HEK293 (cell line): Measurements from ENCODE around the gene CYTH3.

Experiments
- CTCF ChIA-PET: fragments of 350-600 bp; formaldehyde crosslinking; extraction: SDS; loops from one replicate; lab custom pipeline; 2021; ENCODE audit warnings: antibody characterized with exemption; lab: Yijun Ruan, JAX
- POLR2A ChIA-PET: fragments of 300-600 bp; formaldehyde crosslinking; extraction: SDS; loops from one replicate; lab custom pipeline; 2020; ENCODE audit warnings: antibody characterized with exemption, inconsistent platforms; lab: Yijun Ruan, JAX
- H3K27ac ChIP-seq: fragments of 200-500 bp; sonication (Bioruptor generic); 2 replicates; pipeline ENCODE4 v1.5.1; 2014; ENCODE audit warnings: low read depth, low read length, control low read depth, inconsistent platforms; ENCODE audit errors: extremely low read depth
- H3K36me3 ChIP-seq, 2 experiments: fragments of 200-500 bp in 1 of 2; sonication (Bioruptor generic) in 1 of 2; 1 replicate in 1 of 2; 2 replicates in 1 of 2; pipeline ENCODE4 v1.5.1; 2014 to 2017; ENCODE audit warnings: inconsistent platforms in 2 of 2, low read length in 2 of 2; ENCODE audit not compliant: control insufficient read depth in 2 of 2, insufficient read depth in 1 of 2
- H3K4me1 ChIP-seq: fragments of 200-500 bp; sonication (Bioruptor generic); 2 replicates; pipeline ENCODE4 v1.5.1; 2014; ENCODE audit warnings: mild to moderate bottlenecking, low read length, inconsistent platforms; ENCODE audit not compliant: control insufficient read depth, insufficient read depth
- H3K4me3 ChIP-seq: 2 replicates; pipeline ENCODE4 v1.5.1; 2011; ENCODE audit warnings: low read depth, mild to moderate bottlenecking, control low read depth, low read length, moderate library complexity
- H3K9me3 ChIP-seq: fragments of 200-500 bp; sonication (Bioruptor generic); 2 replicates; pipeline ENCODE4 v1.5.1; 2014; ENCODE audit warnings: low read depth, low read length, inconsistent platforms; ENCODE audit not compliant: control insufficient read depth, insufficient read depth
- FEZF1 ChIP-seq: fragments of 450-650 bp; formaldehyde crosslinking; IDR thresholded peaks from 2 replicates; pipeline ENCODE4 v1.5.1; 2016; ENCODE audit warnings: missing biosample characterization, missing genetic modification characterization
- HOXD13 ChIP-seq: sonication (generic); formaldehyde crosslinking; IDR thresholded peaks from 2 replicates; pipeline ENCODE4 v1.8.0; 2022; ENCODE audit warnings: missing genetic modification reagents, borderline replicate concordance
- REPIN1 ChIP-seq: fragments of 450-650 bp; formaldehyde crosslinking; IDR thresholded peaks from 2 replicates; pipeline ENCODE4 v1.5.1; 2017; ENCODE audit warnings: missing biosample characterization, missing genetic modification characterization, low read depth
- SCRT2 ChIP-seq: fragments of 450-650 bp; formaldehyde crosslinking; IDR thresholded peaks from 2 replicates; pipeline ENCODE4 v1.5.1; 2016; ENCODE audit warnings: missing biosample characterization, missing genetic modification characterization
- ZBTB8A ChIP-seq: fragments of 450-650 bp; formaldehyde crosslinking; IDR thresholded peaks from 2 replicates; pipeline ENCODE4 v1.5.1; 2016; ENCODE audit warnings: missing biosample characterization, missing genetic modification characterization
- ZNF138 ChIP-seq: fragments of 450-650 bp; formaldehyde crosslinking; IDR thresholded peaks from 2 replicates; pipeline ENCODE4 v1.5.1; 2016; ENCODE audit warnings: missing biosample characterization, missing genetic modification characterization, borderline replicate concordance
- ZNF175 ChIP-seq: fragments of 450-650 bp; formaldehyde crosslinking; IDR thresholded peaks from 2 replicates; pipeline ENCODE4 v1.5.1; 2016; ENCODE audit warnings: missing biosample characterization, missing genetic modification characterization
- ZNF221 ChIP-seq: fragments of 450-650 bp; formaldehyde crosslinking; IDR thresholded peaks from 2 replicates; pipeline ENCODE4 v1.5.1; 2017; ENCODE audit warnings: missing biosample characterization, missing genetic modification characterization, borderline replicate concordance
- ZNF23 ChIP-seq: fragments of 450-650 bp; formaldehyde crosslinking; IDR thresholded peaks from 2 replicates; pipeline ENCODE4 v1.5.1; 2016; ENCODE audit warnings: missing biosample characterization, missing genetic modification characterization, borderline replicate concordance
- ZNF311 ChIP-seq: fragments of 450-650 bp; formaldehyde crosslinking; IDR thresholded peaks from 2 replicates; pipeline ENCODE4 v1.5.1; 2017; ENCODE audit warnings: missing biosample characterization, missing genetic modification characterization, borderline replicate concordance
- ZNF341 ChIP-seq: fragments of 450-650 bp; formaldehyde crosslinking; IDR thresholded peaks from 2 replicates; pipeline ENCODE4; 2016; ENCODE audit warnings: low read depth, missing biosample characterization, missing genetic modification characterization
- ZNF350 ChIP-seq: fragments of 450-650 bp; formaldehyde crosslinking; IDR thresholded peaks from 2 replicates; pipeline ENCODE4 v1.5.0; 2017; ENCODE audit warnings: missing biosample characterization, mild to moderate bottlenecking, missing genetic modification characterization
- ZNF404 ChIP-seq: fragments of 450-650 bp; formaldehyde crosslinking; IDR thresholded peaks from 2 replicates; pipeline ENCODE4 v1.5.1; 2017; ENCODE audit warnings: missing biosample characterization, missing genetic modification characterization
- ZNF555 ChIP-seq: fragments of 450-650 bp; formaldehyde crosslinking; conservative IDR thresholded peaks from 2 replicates; pipeline ENCODE4 v1.5.1; 2017; ENCODE audit warnings: missing biosample characterization, mild to moderate bottlenecking, missing genetic modification characterization, inconsistent platforms
- ZNF654 ChIP-seq: fragments of 450-650 bp; formaldehyde crosslinking; IDR thresholded peaks from 2 replicates; pipeline ENCODE4 v1.5.1; 2016; ENCODE audit warnings: low read depth, missing biosample characterization, missing genetic modification characterization
- ZNF776 ChIP-seq: fragments of 450-650 bp; formaldehyde crosslinking; IDR thresholded peaks from 2 replicates; pipeline ENCODE4 v1.5.0; 2017; ENCODE audit warnings: missing biosample characterization, missing genetic modification characterization, borderline replicate concordance
- ZNF785 ChIP-seq: fragments of 450-650 bp; formaldehyde crosslinking; IDR thresholded peaks from 2 replicates; pipeline ENCODE4 v1.5.1; 2016; ENCODE audit warnings: missing biosample characterization, missing genetic modification characterization
- ZNF843 ChIP-seq: fragments of 450-650 bp; formaldehyde crosslinking; IDR thresholded peaks from 2 replicates; pipeline ENCODE4 v1.5.1; 2016; ENCODE audit warnings: missing biosample characterization, missing genetic modification characterization
- ZXDB ChIP-seq: fragments of 450-650 bp; formaldehyde crosslinking; IDR thresholded peaks from 2 replicates; pipeline ENCODE4 v1.5.1; 2016; ENCODE audit warnings: missing biosample characterization, missing genetic modification characterization
- TF ChIP-seq, protein P1 (sequence below): fragments of 450-650 bp; formaldehyde crosslinking; IDR thresholded peaks from 2 replicates; pipeline ENCODE4 v1.5.1; 2016; ENCODE audit warnings: missing biosample characterization, missing genetic modification characterization
- TF ChIP-seq, protein P2 (sequence below): fragments of 450-650 bp; formaldehyde crosslinking; IDR thresholded peaks from 2 replicates; pipeline ENCODE4 v1.5.1; 2016; ENCODE audit warnings: missing biosample characterization, missing genetic modification characterization
- TF ChIP-seq, protein P3 (sequence below): fragments of 450-650 bp; formaldehyde crosslinking; IDR thresholded peaks from 2 replicates; pipeline ENCODE4 v1.5.1; 2017; ENCODE audit warnings: missing biosample characterization, missing genetic modification characterization
- TF ChIP-seq, protein P4 (sequence below): fragments of 450-650 bp; formaldehyde crosslinking; IDR thresholded peaks from 2 replicates; pipeline ENCODE4 v1.5.1; 2016; ENCODE audit warnings: missing biosample characterization, missing genetic modification characterization
- TF ChIP-seq, protein P5 (sequence below): fragments of 450-650 bp; IDR thresholded peaks from 2 replicates; pipeline ENCODE4 v1.5.1; 2018; ENCODE audit warnings: missing biosample characterization, mild to moderate bottlenecking, missing genetic modification characterization

Gene CYTH3

DNA sequence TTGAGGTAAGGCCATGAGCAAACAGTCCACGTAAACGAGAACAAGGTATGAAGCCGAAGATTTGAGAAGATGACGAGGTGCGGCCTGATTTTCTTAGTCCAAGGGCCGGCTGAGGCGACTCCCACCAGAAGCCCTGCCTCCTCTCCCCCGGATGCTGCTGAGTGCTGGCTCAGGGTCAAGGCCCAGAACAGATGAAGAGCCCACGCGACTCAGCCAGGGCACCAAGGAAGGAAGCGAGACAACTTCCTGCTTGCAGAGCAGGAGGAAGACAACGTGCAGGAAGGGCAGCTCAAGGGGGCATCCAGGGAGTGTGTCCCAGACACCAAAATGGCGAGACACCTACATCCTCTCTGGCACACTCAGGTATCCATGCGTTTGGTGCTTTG is 99.5 kb downstream of the CYTH3 start (continued):
- TF ChIP-seq ZNF221 (tag by site-specific recombination) (no peak), ZNF654 (no peak), ZNF404 (tag by site-specific recombination) (no peak), ZNF843 (tag by site-specific recombination) (no peak), ZNF341 (tag by site-specific recombination) (no peak), HOXD13 (CRISPR knock-in tag) (no peak)
- TF ChIP-seq, protein P1, sequence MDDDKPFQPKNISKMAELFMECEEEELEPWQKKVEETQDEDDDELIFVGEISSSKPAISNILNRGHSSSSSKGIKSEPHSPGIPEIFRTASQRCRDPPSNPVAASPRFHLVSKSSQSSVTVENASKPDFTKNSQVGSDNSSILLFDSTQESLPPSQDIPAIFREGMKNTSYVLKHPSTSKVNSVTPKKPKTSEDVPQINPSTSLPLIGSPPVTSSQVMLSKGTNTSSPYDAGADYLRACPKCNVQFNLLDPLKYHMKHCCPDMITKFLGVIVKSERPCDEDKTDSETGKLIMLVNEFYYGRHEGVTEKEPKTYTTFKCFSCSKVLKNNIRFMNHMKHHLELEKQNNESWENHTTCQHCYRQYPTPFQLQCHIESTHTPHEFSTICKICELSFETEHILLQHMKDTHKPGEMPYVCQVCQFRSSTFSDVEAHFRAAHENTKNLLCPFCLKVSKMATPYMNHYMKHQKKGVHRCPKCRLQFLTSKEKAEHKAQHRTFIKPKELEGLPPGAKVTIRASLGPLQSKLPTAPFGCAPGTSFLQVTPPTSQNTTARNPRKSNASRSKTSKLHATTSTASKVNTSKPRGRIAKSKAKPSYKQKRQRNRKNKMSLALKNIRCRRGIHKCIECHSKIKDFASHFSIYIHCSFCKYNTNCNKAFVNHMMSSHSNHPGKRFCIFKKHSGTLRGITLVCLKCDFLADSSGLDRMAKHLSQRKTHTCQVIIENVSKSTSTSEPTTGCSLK: no peak

DNA sequence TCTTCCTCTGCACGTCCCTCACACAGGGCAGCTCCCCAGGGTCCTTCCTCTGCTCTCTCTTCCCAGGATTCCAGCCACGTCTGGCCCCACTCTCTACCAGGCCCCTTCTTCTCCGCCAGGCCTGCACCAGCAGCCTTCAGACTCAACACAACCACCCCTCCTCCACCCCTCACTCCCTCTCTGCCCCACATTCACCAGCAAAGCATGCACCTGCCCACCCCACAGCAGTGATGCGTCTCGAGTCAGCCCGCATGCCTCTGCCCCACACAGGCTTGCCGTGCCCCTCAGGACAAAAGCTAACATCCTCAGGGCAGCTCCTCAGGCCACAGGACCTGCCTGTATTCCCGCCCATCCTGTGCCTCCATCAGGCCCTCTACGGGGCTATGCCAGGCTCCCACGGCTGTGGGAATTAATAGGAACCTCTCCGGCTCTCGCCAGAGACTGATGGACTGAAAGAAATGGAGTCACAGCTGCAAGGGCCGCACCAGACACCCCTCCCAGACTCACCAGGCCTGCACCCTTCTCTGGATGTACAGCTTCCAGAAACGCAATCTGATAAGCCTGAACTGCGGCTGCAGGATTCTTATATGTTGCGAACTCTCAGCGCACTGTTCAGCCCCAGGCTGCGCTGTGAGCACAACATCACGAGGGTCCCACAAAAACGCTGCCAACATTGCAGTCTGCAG is 100.1 kb downstream of the CYTH3 start:
- H3K27ac ChIP-seq: no peak overlapping the region
- ChIA-PET POLR2A (interaction anchor here (0.8 kb wide), 1 partner anchor 21 kb away, joined by 3 read pairs; no protein-coding TSS in a partner anchor), CTCF (interaction anchor here (2.3 kb wide), 1 partner anchor 12 kb away, joined by 7 read pairs; no protein-coding TSS in a partner anchor)
- H3K4me1 ChIP-seq: no peaks in the 10 kb centered on the region
- H3K36me3 ChIP-seq: peaks cover 0 to 18% of the 10 kb centered on the region in 2 experiments; a peak in 2 of 3 replicates
- TF ChIP-seq ZNF311 (tag by site-specific recombination) (no peak), REPIN1 (tag by site-specific recombination) (no peak), ZNF785 (tag by site-specific recombination) (no peak), ZNF776 (tag by site-specific recombination) (no peak), ZNF555 (tag by site-specific recombination) (no peak), ZNF350 (no peak)
- TF ChIP-seq, protein P2, sequence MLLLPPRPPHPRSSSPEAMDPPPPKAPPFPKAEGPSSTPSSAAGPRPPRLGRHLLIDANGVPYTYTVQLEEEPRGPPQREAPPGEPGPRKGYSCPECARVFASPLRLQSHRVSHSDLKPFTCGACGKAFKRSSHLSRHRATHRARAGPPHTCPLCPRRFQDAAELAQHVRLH (tag by site-specific recombination): no peak
- H3K4me3 ChIP-seq: no peak overlapping the region
- H3K9me3 ChIP-seq: no peaks in the 10 kb centered on the region

DNA sequence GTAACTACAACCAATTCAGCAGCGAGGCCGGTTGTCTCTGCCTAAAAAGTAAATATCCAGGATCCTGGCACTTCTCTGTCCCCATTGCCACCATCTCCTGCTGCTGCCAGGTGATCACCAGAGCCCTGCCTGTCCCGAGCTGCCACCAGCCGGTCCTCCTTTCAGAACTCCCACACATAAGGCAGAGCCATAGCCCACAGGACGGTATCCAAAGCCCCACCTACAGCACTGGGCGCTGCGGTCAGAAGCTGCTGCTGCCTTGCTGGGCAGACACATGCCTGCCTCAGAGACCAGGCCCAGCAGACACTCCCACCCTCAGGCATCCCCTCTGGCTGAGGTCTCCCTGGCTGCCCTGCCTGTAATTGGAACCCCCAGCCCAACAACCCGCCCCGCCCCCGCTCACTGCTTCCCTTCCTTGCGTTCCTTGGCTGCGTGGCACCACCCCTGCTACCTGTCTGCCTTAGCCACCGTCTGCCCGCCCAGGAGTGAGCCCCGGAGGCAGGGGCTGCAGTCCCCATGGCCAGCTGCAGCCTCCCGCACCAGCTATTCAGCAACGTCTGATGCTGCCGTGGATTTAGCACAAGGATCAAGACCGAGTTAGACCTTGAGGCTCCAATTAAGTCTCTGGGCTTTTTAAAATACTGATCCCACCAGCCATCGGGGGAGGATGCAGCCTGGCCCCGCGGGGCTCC is 100.7 kb downstream of the CYTH3 start:
- Histone ChIP-seq H3K27ac (no peak overlapping the region), H3K4me3 (no peak overlapping the region), H3K9me3 (no peaks in the 10 kb centered on the region), H3K36me3 (peaks cover 0 to 16% of the 10 kb centered on the region in 2 experiments; a peak in 2 of 3 replicates), H3K4me1 (no peaks in the 10 kb centered on the region)
- ChIA-PET POLR2A (interaction anchor here (0.8 kb wide), 1 partner anchor 20 kb away, joined by 3 read pairs; no protein-coding TSS in a partner anchor), CTCF (interaction anchor here (2.3 kb wide), 1 partner anchor 11 kb away, joined by 7 read pairs; no protein-coding TSS in a partner anchor)
- no peak for TF ChIP-seq ZBTB8A (tag by site-specific recombination)
- TF ChIP-seq ZNF23: no peak
- TF ChIP-seq FEZF1 (tag by site-specific recombination): no peak
- TF ChIP-seq ZNF138: no peak
- TF ChIP-seq, protein P3, sequence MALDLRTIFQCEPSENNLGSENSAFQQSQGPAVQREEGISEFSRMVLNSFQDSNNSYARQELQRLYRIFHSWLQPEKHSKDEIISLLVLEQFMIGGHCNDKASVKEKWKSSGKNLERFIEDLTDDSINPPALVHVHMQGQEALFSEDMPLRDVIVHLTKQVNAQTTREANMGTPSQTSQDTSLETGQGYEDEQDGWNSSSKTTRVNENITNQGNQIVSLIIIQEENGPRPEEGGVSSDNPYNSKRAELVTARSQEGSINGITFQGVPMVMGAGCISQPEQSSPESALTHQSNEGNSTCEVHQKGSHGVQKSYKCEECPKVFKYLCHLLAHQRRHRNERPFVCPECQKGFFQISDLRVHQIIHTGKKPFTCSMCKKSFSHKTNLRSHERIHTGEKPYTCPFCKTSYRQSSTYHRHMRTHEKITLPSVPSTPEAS (tag by site-specific recombination): no peak
- TF ChIP-seq ZNF654: no peak
- TF ChIP-seq, protein P4, sequence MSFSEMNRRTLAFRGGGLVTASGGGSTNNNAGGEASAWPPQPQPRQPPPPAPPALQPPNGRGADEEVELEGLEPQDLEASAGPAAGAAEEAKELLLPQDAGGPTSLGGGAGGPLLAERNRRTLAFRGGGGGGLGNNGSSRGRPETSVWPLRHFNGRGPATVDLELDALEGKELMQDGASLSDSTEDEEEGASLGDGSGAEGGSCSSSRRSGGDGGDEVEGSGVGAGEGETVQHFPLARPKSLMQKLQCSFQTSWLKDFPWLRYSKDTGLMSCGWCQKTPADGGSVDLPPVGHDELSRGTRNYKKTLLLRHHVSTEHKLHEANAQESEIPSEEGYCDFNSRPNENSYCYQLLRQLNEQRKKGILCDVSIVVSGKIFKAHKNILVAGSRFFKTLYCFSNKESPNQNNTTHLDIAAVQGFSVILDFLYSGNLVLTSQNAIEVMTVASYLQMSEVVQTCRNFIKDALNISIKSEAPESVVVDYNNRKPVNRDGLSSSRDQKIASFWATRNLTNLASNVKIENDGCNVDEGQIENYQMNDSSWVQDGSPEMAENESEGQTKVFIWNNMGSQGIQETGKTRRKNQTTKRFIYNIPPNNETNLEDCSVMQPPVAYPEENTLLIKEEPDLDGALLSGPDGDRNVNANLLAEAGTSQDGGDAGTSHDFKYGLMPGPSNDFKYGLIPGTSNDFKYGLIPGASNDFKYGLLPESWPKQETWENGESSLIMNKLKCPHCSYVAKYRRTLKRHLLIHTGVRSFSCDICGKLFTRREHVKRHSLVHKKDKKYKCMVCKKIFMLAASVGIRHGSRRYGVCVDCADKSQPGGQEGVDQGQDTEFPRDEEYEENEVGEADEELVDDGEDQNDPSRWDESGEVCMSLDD (tag by site-specific recombination): no peak
- TF ChIP-seq ZXDB (tag by site-specific recombination): no peak
- TF ChIP-seq ZNF175 (tag by site-specific recombination): no peak
- no peak for TF ChIP-seq ZNF843 (tag by site-specific recombination)
- no peak for TF ChIP-seq SCRT2 (tag by site-specific recombination)
- TF ChIP-seq, protein P5, sequence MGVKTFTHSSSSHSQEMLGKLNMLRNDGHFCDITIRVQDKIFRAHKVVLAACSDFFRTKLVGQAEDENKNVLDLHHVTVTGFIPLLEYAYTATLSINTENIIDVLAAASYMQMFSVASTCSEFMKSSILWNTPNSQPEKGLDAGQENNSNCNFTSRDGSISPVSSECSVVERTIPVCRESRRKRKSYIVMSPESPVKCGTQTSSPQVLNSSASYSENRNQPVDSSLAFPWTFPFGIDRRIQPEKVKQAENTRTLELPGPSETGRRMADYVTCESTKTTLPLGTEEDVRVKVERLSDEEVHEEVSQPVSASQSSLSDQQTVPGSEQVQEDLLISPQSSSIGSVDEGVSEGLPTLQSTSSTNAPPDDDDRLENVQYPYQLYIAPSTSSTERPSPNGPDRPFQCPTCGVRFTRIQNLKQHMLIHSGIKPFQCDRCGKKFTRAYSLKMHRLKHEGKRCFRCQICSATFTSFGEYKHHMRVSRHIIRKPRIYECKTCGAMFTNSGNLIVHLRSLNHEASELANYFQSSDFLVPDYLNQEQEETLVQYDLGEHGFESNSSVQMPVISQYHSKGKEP (tag by site-specific recombination): no peak
